ENCODE measurements around the gene DDX20.

The DDX20 gene

GRCh38 chr1:111751906-111752575 lies 3.7 kb upstream of the DDX20 start:
- DNase-seq, result no peak

- DNase-seq, result no peak
These were observed 744 bp upstream of the DDX20 start for GRCh38 chr1:111754984-111755330.

GRCh38 chr1:111756124-111756513 lies 418 bp downstream of the DDX20 start:
- no peak for DNase-seq

GRCh38 chr1:111758373-111758772 lies 2.7 kb downstream of the DDX20 start:
- DNase-seq, result no peak

GRCh38 chr1:111761717-111762116 lies 6.0 kb downstream of the DDX20 start:
- no peak for DNase-seq

- no peak for DNase-seq
These were observed 6.6 kb downstream of the DDX20 start for GRCh38 chr1:111762332-111762731.

GRCh38 chr1:111768023-111768422 lies 12.3 kb downstream of the DDX20 start:
- DNase-seq, result no peak

- DNase-seq, result no peak
These were observed 12.9 kb downstream of the DDX20 start for GRCh38 chr1:111768625-111769024.

- peak in 1 of 2 donors; percentile 66 for DNase-seq
These were observed 13.9 kb downstream of the DDX20 start for GRCh38 chr1:111769517-111770146.

GRCh38 chr1:111770916-111771315 lies 15.2 kb downstream of the DDX20 start:
- DNase-seq, result no peak

- no peak for DNase-seq
These were observed 20.3 kb downstream of the DDX20 start for GRCh38 chr1:111775966-111776365.

GRCh38 chr1:111776391-111776790 lies 20.7 kb downstream of the DDX20 start:
- no peak for DNase-seq

- DNase-seq, result no peak
These were observed 21.2 kb downstream of the DDX20 start for GRCh38 chr1:111776861-111777260.

GRCh38 chr1:111777301-111777700 lies 21.6 kb downstream of the DDX20 start:
- DNase-seq, result no peak

- DNase-seq, result no peak
These were observed 22.4 kb downstream of the DDX20 start for GRCh38 chr1:111778066-111778465.

GRCh38 chr1:111778541-111779051 lies 22.9 kb downstream of the DDX20 start:
- DNase-seq, result no peak

- DNase-seq, result no peak
These were observed 23.8 kb downstream of the DDX20 start for GRCh38 chr1:111779546-111779945.

- no peak for DNase-seq
These were observed 28.7 kb downstream of the DDX20 start for GRCh38 chr1:111784273-111784901.

GRCh38 chr1:111786669-111787207 lies 31.0 kb downstream of the DDX20 start:
- no peak for DNase-seq

GRCh38 chr1:111789142-111789541 lies 33.4 kb downstream of the DDX20 start:
- DNase-seq, result no peak

- no peak for DNase-seq
These were observed 34.1 kb downstream of the DDX20 start for GRCh38 chr1:111789666-111790316.

GRCh38 chr1:111791776-111792175 lies 36.1 kb downstream of the DDX20 start:
- no peak for DNase-seq

GRCh38 chr1:111792249-111792648 lies 36.5 kb downstream of the DDX20 start:
- no peak for DNase-seq

All from hippocampal formation (tissue), 2 donors.